NB4 (cell line): ENCODE results near the gene MACROD2.
"Not testable (repeated sequence)": the region's sequence is repeated elsewhere in the genome, so short reads cannot be mapped to it uniquely, and the experiment has no call there.

Experiments
- DNase-seq: peaks from one replicate; pipeline ENCODE4 v3.0.0; 2010; ENCODE audit warnings: low read depth
- H3K4me3 ChIP-seq: one replicate; pipeline ENCODE4 v1.5.1; 2011; ENCODE audit warnings: mild to moderate bottlenecking, low read depth, low read length, moderate library complexity
- CTCF ChIP-seq: IDR thresholded peaks from one replicate; pipeline ENCODE4 v1.5.1; 2012; ENCODE audit warnings: low read depth, low read length
- MYC ChIP-seq: IDR thresholded peaks from 2 replicates; pipeline ENCODE4 v1.6.1; 2011; ENCODE audit warnings: low read depth, low read length
- POLR2A ChIP-seq: IDR thresholded peaks from 2 replicates; pipeline ENCODE4 v1.6.1; 2011; ENCODE audit warnings: mild to moderate bottlenecking; ENCODE audit not compliant: insufficient read length; ENCODE audit errors: extremely low read depth
- TF ChIP-seq, protein P1 (sequence below): IDR thresholded peaks from 2 replicates; pipeline ENCODE4 v1.6.1; 2011; ENCODE audit warnings: low read depth, low read length

Gene MACROD2

GRCh38 chr20:14966203-14966602, 970.9 kb downstream of the MACROD2 start:
- no peak overlapping the region for H3K4me3 ChIP-seq
- TF ChIP-seq, protein P1, sequence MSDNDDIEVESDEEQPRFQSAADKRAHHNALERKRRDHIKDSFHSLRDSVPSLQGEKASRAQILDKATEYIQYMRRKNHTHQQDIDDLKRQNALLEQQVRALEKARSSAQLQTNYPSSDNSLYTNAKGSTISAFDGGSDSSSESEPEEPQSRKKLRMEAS = no peak
- TF ChIP-seq MYC (no peak), CTCF (no peak), POLR2A (no peak)
- no peak for DNase-seq

DNA sequence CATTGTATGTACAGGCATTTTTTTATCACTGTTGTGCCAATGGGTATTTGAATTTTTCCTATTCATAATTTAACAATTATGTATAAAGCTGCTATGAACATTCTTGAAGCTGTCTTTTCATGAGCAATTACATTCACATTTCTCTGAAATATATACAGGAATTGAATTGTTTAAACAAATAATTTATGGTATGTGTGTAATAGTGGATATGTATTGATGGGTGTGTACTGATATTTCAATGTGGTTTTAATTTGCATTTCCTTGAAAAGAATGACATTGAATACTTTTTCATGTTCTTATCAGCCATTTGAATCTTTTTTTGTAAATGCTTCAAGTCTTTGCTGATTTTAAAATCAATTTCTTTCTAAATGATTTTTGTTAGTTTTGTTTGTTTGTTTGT, 971.5 kb downstream of the MACROD2 start:
- no peak for DNase-seq
- TF ChIP-seq, protein P1 = no peak
- TF ChIP-seq POLR2A = no peak
- no peak for TF ChIP-seq MYC
- no peak for TF ChIP-seq CTCF
- H3K4me3 ChIP-seq = no peak overlapping the region

DNA sequence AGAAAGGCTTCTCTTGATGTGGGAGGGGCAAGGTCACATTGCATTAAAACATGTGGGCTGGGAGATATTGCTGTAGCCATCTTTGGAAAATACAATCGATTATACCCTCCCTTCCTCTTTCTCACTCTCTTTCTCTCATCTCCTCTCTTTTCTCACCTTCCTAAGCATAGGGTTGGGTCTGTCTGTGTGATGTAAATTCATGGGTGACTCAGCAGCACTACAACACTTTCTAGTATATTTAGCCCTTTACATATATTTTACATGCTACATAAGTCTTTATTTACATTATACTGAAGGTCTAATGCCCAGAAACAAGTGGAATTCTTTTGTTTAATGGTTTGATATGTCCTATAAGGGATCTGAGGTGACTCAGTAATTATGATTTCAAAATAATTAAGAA, 976.9 kb downstream of the MACROD2 start:
- DNase-seq = no peak
- TF ChIP-seq, protein P1 = no peak
- no peak for TF ChIP-seq POLR2A
- no peak for TF ChIP-seq MYC
- TF ChIP-seq CTCF = no peak
- H3K4me3 ChIP-seq = no peak overlapping the region

DNA sequence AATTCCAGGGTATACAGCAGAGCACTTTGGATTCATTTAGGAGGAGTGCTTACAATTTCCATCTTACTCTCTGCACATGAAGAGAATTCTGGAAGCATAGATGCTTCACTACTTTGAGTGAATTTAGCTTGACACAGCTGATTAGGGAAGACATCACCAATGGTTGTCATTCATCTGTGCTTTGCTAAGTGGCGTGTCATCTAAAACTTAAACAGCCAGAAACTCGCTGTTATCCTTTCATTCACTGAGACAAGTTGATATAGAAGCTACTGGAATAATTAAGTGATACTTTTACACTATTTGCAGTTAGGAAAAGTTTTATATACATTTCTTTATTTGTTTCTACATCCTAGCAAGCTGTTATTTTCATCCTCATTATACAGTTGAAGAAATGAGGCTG, 977.4 kb downstream of the MACROD2 start:
- TF ChIP-seq, protein P1 = no peak
- TF ChIP-seq MYC = no peak
- TF ChIP-seq CTCF = no peak
- TF ChIP-seq POLR2A = no peak
- DNase-seq = no peak
- H3K4me3 ChIP-seq = no peak overlapping the region

DNA sequence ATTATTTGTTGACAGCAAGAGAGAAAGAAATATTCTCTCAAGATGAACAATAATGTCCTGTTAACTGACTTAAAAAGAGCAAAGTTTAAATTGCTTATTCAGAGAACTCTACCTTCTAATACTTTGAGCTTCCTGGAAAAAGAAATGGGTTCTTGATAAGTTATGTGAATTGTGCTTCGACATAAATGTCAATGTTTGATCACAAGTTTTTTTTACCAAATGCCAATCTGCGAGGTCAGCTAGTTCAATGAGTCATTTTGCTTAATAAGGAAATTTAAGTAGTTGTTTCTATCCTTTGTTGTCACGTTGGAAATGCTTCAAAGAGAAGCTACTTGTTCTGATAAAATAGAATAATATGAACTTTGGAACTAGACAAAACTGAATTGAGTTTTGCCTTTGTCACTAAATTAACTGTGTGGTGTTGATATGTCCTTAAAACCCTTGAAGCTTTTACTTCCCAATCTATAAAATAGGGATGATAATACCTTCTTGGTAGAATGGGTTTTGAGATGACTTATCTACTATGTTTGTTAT, 984.2 kb downstream of the MACROD2 start:
- no peak for DNase-seq
- TF ChIP-seq MYC = no peak
- TF ChIP-seq, protein P1 = no peak
- no peak for TF ChIP-seq POLR2A
- TF ChIP-seq CTCF = no peak
- H3K4me3 ChIP-seq = no peak overlapping the region

DNA sequence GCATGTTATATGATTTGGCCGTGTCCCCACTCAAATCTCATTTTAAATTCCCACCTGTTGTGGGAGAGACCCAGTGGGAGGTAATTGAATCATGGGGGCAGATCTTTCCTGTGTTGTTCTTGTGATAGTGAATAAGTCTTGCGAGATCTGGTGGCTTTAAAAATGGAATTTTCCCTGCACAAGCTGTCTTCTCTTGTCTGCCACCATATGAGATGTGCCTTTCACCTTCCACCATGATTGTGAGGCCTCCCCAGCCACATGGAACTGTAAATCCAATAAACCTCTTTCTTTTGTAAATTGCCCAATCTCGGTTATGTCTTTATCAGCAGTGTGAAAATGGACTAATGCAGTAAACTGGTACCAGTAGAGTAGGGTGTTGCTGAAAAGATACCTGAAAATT, 986.2 kb downstream of the MACROD2 start:
- not testable (repeated sequence) for H3K4me3 ChIP-seq

GRCh38 chr20:14982324-14982723, 987.0 kb downstream of the MACROD2 start:
- H3K4me3 ChIP-seq, DNase-seq: not testable (repeated sequence)

More for the DNA sequence above, 986.2 kb downstream of the MACROD2 start:
- DNase-seq = not testable (repeated sequence)
